Cardiac muscle cell (in vitro differentiated cells and primary cell): ENCODE data around the gene SLC28A2. TPM values are rescaled to one million over a fixed set of nuclear protein-coding genes. Genes with fewer than 3 reads are reported as not detected.

ENCODE experiments used
- DNase-seq, 2 donors: peaks; one replicate each; pipeline versions ENCODE4 v3.0.0 to v3.0.0-alpha.2; 2010 to 2017; ENCODE audit warnings: low read depth in 1 of 2, low spot score in 1 of 2
- H3K27ac ChIP-seq: fragments of 200-600 bp; sonication (generic); 2 replicates; pipeline ENCODE4 v1.5.1; 2016
- H3K27me3 ChIP-seq: fragments of 200-600 bp; sonication (generic); 2 replicates; pipeline ENCODE4 v1.6.0; 2016; ENCODE audit warnings: control low read depth
- H3K36me3 ChIP-seq: fragments of 200-600 bp; sonication (generic); 2 replicates; pipeline ENCODE4 v1.5.1; 2016; ENCODE audit warnings: control low read depth
- H3K4me1 ChIP-seq: fragments of 200-600 bp; sonication (generic); 2 replicates; pipeline ENCODE4 v1.8.1; 2017; ENCODE audit warnings: low read depth, mild to moderate bottlenecking, mixed run types
- H3K4me3 ChIP-seq: fragments of 200-600 bp; sonication (generic); 2 replicates; pipeline ENCODE4 v1.5.1; 2016; ENCODE audit warnings: mild to moderate bottlenecking
- H3K9me3 ChIP-seq: fragments of 200-600 bp; sonication (generic); 2 replicates; pipeline ENCODE4 v1.5.1; 2017; ENCODE audit warnings: low read depth, mild to moderate bottlenecking, control low read depth
- CTCF ChIP-seq: IDR thresholded peaks from 2 replicates; pipeline ENCODE4 v1.5.1; 2012; ENCODE audit warnings: low read depth, mild to moderate bottlenecking, low read length
- polyA plus RNA-seq: library from polyadenylated mRNA; unstranded; fragments of >200 nt; fragmentation: Nextera tagmentation; extraction: Ambion mirVana; gene quantifications from 2 replicates; pipeline ENCODE4 v1.2.1, GENCODE V29; 2016
- total RNA-seq: library from RNA; depleted of rRNA; stranded (reverse); fragments of >200 nt; gene quantifications from 2 replicates; pipeline ENCODE4 v1.2.3, GENCODE V29; 2016

SLC28A2 gene
- not detected in 2 replicates for total RNA-seq
- 0.10 and 0.31 TPM in 2 replicates for polyA plus RNA-seq

- TF ChIP-seq CTCF: no peak
- no peaks in the 10 kb centered on the region for H3K9me3 ChIP-seq
- no peak within 1 kb of the TSS for H3K4me3 ChIP-seq
- no peaks in the 10 kb centered on the region for H3K4me1 ChIP-seq
- no peaks in the 10 kb centered on the region for H3K36me3 ChIP-seq
- no peak for DNase-seq
- no peaks in the 10 kb centered on the region for H3K27me3 ChIP-seq
- no peak within 1 kb of the TSS for H3K27ac ChIP-seq
Measured at GRCh38 chr15:45251888-45252287, at the start of gene SLC28A2. Gene SLC28A2 (plus strand): TSS chr15:45252234. CDS start chr15:45253216, 982 bp downstream.

GRCh38 chr15:45203182-45203581 lies 48.9 kb upstream of the SLC28A2 start:
- Histone ChIP-seq H3K9me3 (no peaks in the 10 kb centered on the region), H3K27me3 (peaks cover 2% of the 10 kb centered on the region), H3K4me1 (no peaks in the 10 kb centered on the region), H3K27ac (no peak overlapping the region), H3K4me3 (no peak overlapping the region), H3K36me3 (no peaks in the 10 kb centered on the region)
- DNase-seq: peak in 1 of 2 donors; percentile 63
- no peak for TF ChIP-seq CTCF

GRCh38 chr15:45205192-45205591 lies 46.8 kb upstream of the SLC28A2 start:
- peak; percentile 73 to 85 for DNase-seq
- no peak overlapping the region for H3K4me3 ChIP-seq
- peak; percentile 89 for TF ChIP-seq CTCF

GRCh38 chr15:45212493-45212892 lies 39.5 kb upstream of the SLC28A2 start:
- no peaks in the 10 kb centered on the region for H3K9me3 ChIP-seq

More at GRCh38 chr15:45205192-45205591, 46.8 kb upstream of the SLC28A2 start:
- Histone ChIP-seq H3K36me3 (no peaks in the 10 kb centered on the region), H3K4me1 (no peaks in the 10 kb centered on the region), H3K9me3 (no peaks in the 10 kb centered on the region), H3K27ac (no peak overlapping the region), H3K27me3 (peaks cover 3% of the 10 kb centered on the region)

GRCh38 chr15:45221053-45221599 lies 30.9 kb upstream of the SLC28A2 start:
- Histone ChIP-seq H3K36me3 (no peaks in the 10 kb centered on the region), H3K9me3 (no peaks in the 10 kb centered on the region), H3K27ac (no peak overlapping the region), H3K4me1 (no peaks in the 10 kb centered on the region), H3K27me3 (no peaks in the 10 kb centered on the region), H3K4me3 (no peak overlapping the region)
- DNase-seq: no peak
- no peak for TF ChIP-seq CTCF

More at GRCh38 chr15:45212493-45212892, 39.5 kb upstream of the SLC28A2 start:
- DNase-seq: no peak
- no peaks in the 10 kb centered on the region for H3K36me3 ChIP-seq
- no peak overlapping the region for H3K27ac ChIP-seq
- TF ChIP-seq CTCF: no peak
- H3K4me3 ChIP-seq: no peak overlapping the region
- no peaks in the 10 kb centered on the region for H3K4me1 ChIP-seq
- peaks cover 3% of the 10 kb centered on the region for H3K27me3 ChIP-seq
